GM18858 (cell line): ENCODE measurements around the gene SEMA6B.

Experiments used
- ATAC-seq: cut with Tn5 transposase; IDR thresholded peaks from one replicate; pipeline ENCODE4 v1.9.1; 2021; ENCODE audit not compliant: unreplicated experiment

The SEMA6B gene

GRCh38 chr19:4588291-4588761, 28.8 kb upstream of the SEMA6B start:
- ATAC-seq: no peak

- no peak for ATAC-seq
Measured at GRCh38 chr19:4587527-4587926, 28.0 kb upstream of the SEMA6B start.

GRCh38 chr19:4586691-4587090, 27.2 kb upstream of the SEMA6B start:
- ATAC-seq: no peak

- ATAC-seq: no peak
Measured at GRCh38 chr19:4586245-4586644, 26.8 kb upstream of the SEMA6B start.

GRCh38 chr19:4585556-4585955, 26.1 kb upstream of the SEMA6B start:
- ATAC-seq: no peak

- ATAC-seq: no peak
Measured at GRCh38 chr19:4584670-4585460, 25.4 kb upstream of the SEMA6B start.

GRCh38 chr19:4583961-4584669, 24.6 kb upstream of the SEMA6B start:
- no peak for ATAC-seq

- ATAC-seq: no peak
Measured at GRCh38 chr19:4582980-4583842, 23.7 kb upstream of the SEMA6B start.

- ATAC-seq: no peak
Measured at GRCh38 chr19:4581666-4582553, 22.4 kb upstream of the SEMA6B start.

GRCh38 chr19:4580961-4581665, 21.6 kb upstream of the SEMA6B start:
- no peak for ATAC-seq

- no peak for ATAC-seq
Measured at GRCh38 chr19:4580021-4580901, 20.8 kb upstream of the SEMA6B start.

- ATAC-seq: no peak
Measured at GRCh38 chr19:4579389-4579788, 19.9 kb upstream of the SEMA6B start.

- ATAC-seq: no peak
Measured at GRCh38 chr19:4578552-4579248, 19.2 kb upstream of the SEMA6B start.

GRCh38 chr19:4577020-4577782, 17.7 kb upstream of the SEMA6B start:
- no peak for ATAC-seq

GRCh38 chr19:4576016-4576933, 16.8 kb upstream of the SEMA6B start:
- ATAC-seq: no peak

GRCh38 chr19:4575267-4576015, 16.0 kb upstream of the SEMA6B start:
- ATAC-seq: no peak
